Hepatocyte (in vitro differentiated cells): Measurements from ENCODE around the gene SMTN. TPM values are rescaled to one million over a fixed set of nuclear protein-coding genes. Genes with fewer than 3 reads are reported as not detected.

ENCODE experiments used
- DNase-seq: peaks from one replicate; pipeline ENCODE4 v3.0.0-alpha.2; 2016; ENCODE audit warnings: low spot score
- H2AFZ ChIP-seq: fragments of 200-600 bp; sonication (generic); 2 replicates; pipeline ENCODE4 v1.6.0; 2016; ENCODE audit warnings: antibody characterized with exemption, mild to moderate bottlenecking
- H3K27ac ChIP-seq: fragments of 200-600 bp; sonication (generic); 2 replicates; pipeline ENCODE4 v1.5.1; 2016; ENCODE audit warnings: mild to moderate bottlenecking
- H3K27me3 ChIP-seq: fragments of 200-600 bp; sonication (generic); 2 replicates; pipeline ENCODE4 v1.6.1; 2016
- H3K36me3 ChIP-seq: fragments of 200-600 bp; sonication (generic); replicated peaks from 2 replicates; pipeline ENCODE4 v1.5.1; 2016; ENCODE audit warnings: low read depth; ENCODE audit not compliant: insufficient read depth
- H3K4me1 ChIP-seq: fragments of 200-600 bp; sonication (generic); 2 replicates; pipeline ENCODE4 v1.5.1; 2016; ENCODE audit warnings: mild to moderate bottlenecking, moderate library complexity; ENCODE audit not compliant: insufficient read depth
- H3K4me2 ChIP-seq: fragments of 200-600 bp; sonication (generic); 2 replicates; pipeline ENCODE4 v1.6.0; 2016
- H3K4me3 ChIP-seq: fragments of 200-600 bp; sonication (generic); 2 replicates; pipeline ENCODE4 v1.5.1; 2016; ENCODE audit warnings: mild to moderate bottlenecking
- H3K79me2 ChIP-seq: fragments of 200-600 bp; sonication (generic); 2 replicates; pipeline ENCODE4 v1.6.0; 2017; ENCODE audit warnings: mild to moderate bottlenecking
- H3K9me2 ChIP-seq: fragments of 200-600 bp; sonication (generic); replicated peaks from 2 replicates; pipeline ENCODE4 v1.6.0; 2017; ENCODE audit warnings: mild to moderate bottlenecking; ENCODE audit not compliant: insufficient read depth
- H3K9me3 ChIP-seq: fragments of 200-600 bp; sonication (generic); 2 replicates; pipeline ENCODE4 v1.5.1; 2016; ENCODE audit warnings: low read depth, mild to moderate bottlenecking
- H4K20me1 ChIP-seq: fragments of 200-600 bp; sonication (generic); 2 replicates; pipeline ENCODE4 v1.6.0; 2016; ENCODE audit warnings: mild to moderate bottlenecking; ENCODE audit not compliant: insufficient read depth, poor library complexity, severe bottlenecking
- EZH2 ChIP-seq: fragments of 200-600 bp; sonication (generic); IDR thresholded peaks from 2 replicates; pipeline ENCODE4 v1.6.1; 2016; ENCODE audit warnings: antibody characterized with exemption, mild to moderate bottlenecking, borderline replicate concordance
- EZH2phosphoT487 ChIP-seq: fragments of 200-600 bp; sonication (generic); IDR thresholded peaks from one replicate; pipeline ENCODE4 v1.6.1; 2018; ENCODE audit warnings: antibody characterized with exemption, mild to moderate bottlenecking, low read depth, moderate library complexity; ENCODE audit not compliant: unreplicated experiment, severe bottlenecking
- WGBS: methylation state at CpG from one replicate; pipeline ENCODE4 v1.1.6; 2016; ENCODE audit warnings: low lambda C conversion rate; ENCODE audit errors: missing lambda C conversion rate; 5-methylcytosine and 5-hydroxymethylcytosine counted together
- polyA plus RNA-seq: library from polyadenylated mRNA; unstranded; fragments of >200 nt; fragmentation: Nextera tagmentation; extraction: Ambion mirVana; gene quantifications from 2 replicates; pipeline ENCODE4 v1.2.1, GENCODE V29; 2016
- total RNA-seq: library from RNA; depleted of rRNA; stranded (reverse); fragments of >200 nt; gene quantifications from 2 replicates; pipeline ENCODE4 v1.2.3, GENCODE V29; 2014
- TF ChIP-seq, protein P1 (sequence below): fragments of 200-600 bp; sonication (generic); IDR thresholded peaks from 2 replicates; pipeline ENCODE4 v1.5.1; 2016; ENCODE audit warnings: antibody characterized with exemption, mild to moderate bottlenecking; ENCODE audit not compliant: poor library complexity

SMTN gene
- total and polyA plus RNA-seq, 2 experiments from 2014 or later: 64.7 to 88.7 TPM

DNA sequence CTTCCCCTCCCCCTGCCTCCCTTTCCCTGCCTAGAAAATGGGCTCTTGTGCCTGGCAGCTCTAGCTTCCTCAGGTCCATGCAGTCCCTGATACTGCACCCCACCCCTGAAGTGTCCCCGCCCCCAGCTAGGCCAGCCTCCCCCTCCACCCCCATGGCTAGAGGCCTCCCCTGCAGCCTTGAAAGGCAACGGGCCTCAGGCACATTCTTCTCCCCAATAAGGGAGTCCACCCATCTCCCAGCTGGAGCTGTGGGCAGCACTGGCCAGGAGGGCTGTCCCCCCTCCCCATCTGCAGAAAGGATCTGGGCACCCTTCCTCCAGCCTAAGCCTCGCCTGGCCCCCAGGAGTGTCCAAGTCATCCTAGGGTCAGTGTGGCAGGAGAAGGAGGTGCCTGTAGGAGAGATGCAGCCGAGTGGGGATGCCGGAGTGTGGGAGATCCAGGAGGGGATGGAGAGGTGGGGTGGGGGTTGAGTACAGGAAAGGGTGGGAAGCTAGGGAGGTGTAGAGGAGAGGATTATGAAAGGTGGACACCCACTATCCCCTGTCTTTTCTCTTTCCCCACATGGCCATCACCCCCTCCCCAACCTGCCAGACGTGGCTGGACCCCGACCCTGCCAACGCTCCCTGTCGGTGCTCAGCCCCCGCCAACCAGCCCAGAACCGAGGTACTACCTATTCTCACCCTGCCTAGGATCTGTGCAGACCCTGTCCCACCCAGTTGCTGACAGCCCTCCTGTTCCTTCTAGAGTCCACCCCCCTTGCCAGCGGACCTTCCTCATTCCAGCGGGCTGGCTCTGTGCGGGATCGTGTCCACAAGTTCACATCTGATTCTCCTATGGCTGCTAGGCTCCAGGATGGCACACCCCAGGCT lies 9.3 kb downstream of the SMTN start:
- DNase-seq: no peak
- H2AFZ ChIP-seq: no peak overlapping the region
- 92% methylated on average over 14 of the region's 15 CpGs for WGBS

DNA sequence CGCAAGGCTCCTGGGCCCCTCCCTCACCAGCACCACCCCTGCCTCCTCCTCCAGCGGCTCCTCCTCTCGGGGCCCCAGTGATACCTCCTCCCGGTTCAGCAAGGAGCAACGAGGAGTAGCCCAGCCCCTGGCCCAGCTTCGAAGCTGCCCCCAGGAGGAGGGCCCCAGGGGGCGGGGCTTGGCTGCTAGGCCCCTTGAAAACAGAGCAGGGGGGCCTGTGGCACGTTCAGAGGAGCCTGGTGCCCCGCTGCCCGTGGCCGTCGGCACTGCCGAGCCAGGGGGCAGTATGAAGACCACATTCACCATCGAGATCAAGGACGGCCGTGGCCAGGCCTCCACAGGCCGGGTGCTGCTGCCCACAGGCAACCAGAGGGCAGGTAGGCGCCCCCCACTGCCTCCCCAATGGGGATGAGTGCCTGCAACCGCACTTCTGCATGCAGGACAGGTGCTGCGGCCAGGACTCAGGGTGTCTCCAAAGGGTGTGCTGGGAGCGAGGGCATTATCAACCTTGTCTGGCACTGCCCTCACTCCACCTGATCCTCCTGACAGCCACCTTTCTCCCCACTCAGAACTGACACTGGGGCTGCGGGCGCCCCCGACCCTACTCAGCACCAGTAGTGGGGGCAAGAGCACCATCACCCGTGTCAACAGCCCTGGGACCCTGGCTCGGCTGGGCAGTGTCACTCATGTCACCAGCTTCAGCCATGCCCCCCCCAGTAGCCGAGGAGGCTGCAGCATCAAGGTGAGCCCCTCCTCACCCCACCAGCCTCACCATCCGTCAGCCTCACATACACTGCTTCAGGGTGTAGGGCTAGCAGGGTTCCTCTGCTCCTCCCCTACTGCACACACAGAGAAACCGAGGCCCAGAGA lies 10.2 kb downstream of the SMTN start:
- Histone ChIP-seq H3K4me2 (no peak overlapping the region), H3K9me2 (no peaks in the 10 kb centered on the region), H3K9me3 (no peaks in the 10 kb centered on the region), H3K27me3 (no peaks in the 10 kb centered on the region), H2AFZ (no peak overlapping the region), H3K36me3 (no peaks in the 10 kb centered on the region), H3K4me1 (no peaks in the 10 kb centered on the region), H3K27ac (no peak overlapping the region), H4K20me1 (peaks cover 3% of the 10 kb centered on the region), H3K4me3 (no peak overlapping the region), H3K79me2 (peaks cover 3% of the 10 kb centered on the region)
- 90% methylated on average over 28 of the region's 29 CpGs for WGBS
- DNase-seq: peak; percentile 4
- TF ChIP-seq, protein P1, sequence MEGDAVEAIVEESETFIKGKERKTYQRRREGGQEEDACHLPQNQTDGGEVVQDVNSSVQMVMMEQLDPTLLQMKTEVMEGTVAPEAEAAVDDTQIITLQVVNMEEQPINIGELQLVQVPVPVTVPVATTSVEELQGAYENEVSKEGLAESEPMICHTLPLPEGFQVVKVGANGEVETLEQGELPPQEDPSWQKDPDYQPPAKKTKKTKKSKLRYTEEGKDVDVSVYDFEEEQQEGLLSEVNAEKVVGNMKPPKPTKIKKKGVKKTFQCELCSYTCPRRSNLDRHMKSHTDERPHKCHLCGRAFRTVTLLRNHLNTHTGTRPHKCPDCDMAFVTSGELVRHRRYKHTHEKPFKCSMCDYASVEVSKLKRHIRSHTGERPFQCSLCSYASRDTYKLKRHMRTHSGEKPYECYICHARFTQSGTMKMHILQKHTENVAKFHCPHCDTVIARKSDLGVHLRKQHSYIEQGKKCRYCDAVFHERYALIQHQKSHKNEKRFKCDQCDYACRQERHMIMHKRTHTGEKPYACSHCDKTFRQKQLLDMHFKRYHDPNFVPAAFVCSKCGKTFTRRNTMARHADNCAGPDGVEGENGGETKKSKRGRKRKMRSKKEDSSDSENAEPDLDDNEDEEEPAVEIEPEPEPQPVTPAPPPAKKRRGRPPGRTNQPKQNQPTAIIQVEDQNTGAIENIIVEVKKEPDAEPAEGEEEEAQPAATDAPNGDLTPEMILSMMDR: no peak
- no peak for TF ChIP-seq EZH2
- no peak for TF ChIP-seq EZH2phosphoT487

More for the DNA sequence above, 9.3 kb downstream of the SMTN start:
- H3K36me3 ChIP-seq: no peaks in the 10 kb centered on the region
- TF ChIP-seq EZH2 (no peak), EZH2phosphoT487 (no peak)
- TF ChIP-seq, protein P1: no peak
- H3K27ac ChIP-seq: no peak overlapping the region
- no peak overlapping the region for H3K4me3 ChIP-seq
- no peak overlapping the region for H3K4me2 ChIP-seq
- H3K9me2 ChIP-seq: no peaks in the 10 kb centered on the region
- peaks cover 3% of the 10 kb centered on the region for H4K20me1 ChIP-seq
- no peaks in the 10 kb centered on the region for H3K9me3 ChIP-seq
- no peaks in the 10 kb centered on the region for H3K4me1 ChIP-seq
- H3K79me2 ChIP-seq: peaks cover 10% of the 10 kb centered on the region
- no peaks in the 10 kb centered on the region for H3K27me3 ChIP-seq

DNA sequence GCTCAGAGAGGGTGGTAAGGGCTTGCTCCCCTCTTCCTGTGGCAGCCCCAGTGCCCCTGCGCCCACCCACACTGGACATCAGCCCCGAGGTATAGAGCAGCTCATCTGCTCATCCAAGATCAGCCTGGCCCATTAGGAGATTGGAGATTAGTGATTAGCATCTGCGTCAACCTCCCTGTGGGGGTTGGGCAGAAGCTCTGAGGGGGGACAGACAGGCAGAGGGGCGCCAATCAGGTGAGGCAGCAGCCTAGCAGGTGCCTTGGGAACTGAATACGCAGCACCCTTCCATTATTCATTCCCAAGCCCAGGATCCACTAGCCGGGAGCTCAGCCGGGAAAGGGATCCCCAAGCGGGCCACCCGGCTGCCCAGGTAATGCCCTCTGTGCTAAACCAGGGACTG lies 11.0 kb downstream of the SMTN start:
- H4K20me1 ChIP-seq: peaks cover 3% of the 10 kb centered on the region
- H3K27me3 ChIP-seq: no peaks in the 10 kb centered on the region
- no peaks in the 10 kb centered on the region for H3K9me3 ChIP-seq
- H3K79me2 ChIP-seq: no peaks in the 10 kb centered on the region
- 96% methylated on average over 9 of the region's 9 CpGs for WGBS
- TF ChIP-seq EZH2phosphoT487 (no peak), EZH2 (no peak)
- TF ChIP-seq, protein P1: no peak
- H3K4me3 ChIP-seq: no peak overlapping the region
- no peaks in the 10 kb centered on the region for H3K9me2 ChIP-seq
- H3K4me1 ChIP-seq: no peaks in the 10 kb centered on the region
- no peak overlapping the region for H2AFZ ChIP-seq
- no peak for DNase-seq
- H3K4me2 ChIP-seq: no peak overlapping the region
- H3K27ac ChIP-seq: no peak overlapping the region
- H3K36me3 ChIP-seq: no peaks in the 10 kb centered on the region
